Fibroblast of pulmonary artery (primary cell): ENCODE results near the gene PNKP.

Experiments used
- DNase-seq: peaks from one replicate; pipeline ENCODE4 v3.0.0-alpha.2; 2010; ENCODE audit warnings: low read depth
- H3K4me3 ChIP-seq: replicated peaks from 2 replicates; pipeline ENCODE4 v1.5.1; 2011; ENCODE audit warnings: low read depth, mild to moderate bottlenecking, control low read depth, low read length, moderate library complexity
- CTCF ChIP-seq: IDR thresholded peaks from 2 replicates; pipeline ENCODE4 v1.5.1; 2011; ENCODE audit warnings: mild to moderate bottlenecking, control low read depth, low read length, inconsistent platforms; ENCODE audit errors: missing control alignments

PNKP gene

DNA sequence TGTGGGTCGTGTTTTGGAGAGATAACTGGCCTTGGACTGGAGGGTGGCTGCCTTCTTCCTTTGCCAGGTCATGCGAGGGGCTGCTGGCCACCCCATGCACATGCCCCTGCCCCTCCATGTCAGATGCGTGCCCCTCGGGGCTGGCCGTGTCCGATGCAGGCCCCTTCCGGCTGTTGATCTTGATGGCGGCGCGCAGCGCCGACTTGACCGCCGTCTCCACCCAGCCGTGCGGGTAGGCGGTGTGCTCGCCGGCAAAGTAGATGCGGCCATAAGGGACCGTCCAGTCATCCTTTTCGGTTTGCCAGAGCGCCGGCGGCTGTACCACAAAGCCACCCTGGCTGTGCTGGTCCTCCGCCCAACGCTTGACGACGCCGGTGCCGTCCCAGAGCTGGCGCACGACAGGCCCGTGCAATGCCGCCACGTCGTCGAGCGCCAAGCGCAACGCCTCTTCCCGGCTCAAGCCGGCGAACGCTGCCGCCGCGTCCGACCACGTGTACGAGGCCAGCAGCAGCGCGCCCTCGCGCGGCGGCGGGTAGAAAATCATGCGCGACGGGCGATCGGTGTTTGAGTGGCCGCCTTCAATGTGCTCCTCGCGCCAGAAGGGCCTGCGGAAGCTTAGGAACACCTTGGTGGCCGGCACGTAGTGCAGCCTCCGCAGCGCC is 22.4 kb upstream of the PNKP start:
- peak; percentile 82 for DNase-seq
- H3K4me3 ChIP-seq, result peak overlapping the region; percentile 19
- peak; percentile 60 for TF ChIP-seq CTCF

DNA sequence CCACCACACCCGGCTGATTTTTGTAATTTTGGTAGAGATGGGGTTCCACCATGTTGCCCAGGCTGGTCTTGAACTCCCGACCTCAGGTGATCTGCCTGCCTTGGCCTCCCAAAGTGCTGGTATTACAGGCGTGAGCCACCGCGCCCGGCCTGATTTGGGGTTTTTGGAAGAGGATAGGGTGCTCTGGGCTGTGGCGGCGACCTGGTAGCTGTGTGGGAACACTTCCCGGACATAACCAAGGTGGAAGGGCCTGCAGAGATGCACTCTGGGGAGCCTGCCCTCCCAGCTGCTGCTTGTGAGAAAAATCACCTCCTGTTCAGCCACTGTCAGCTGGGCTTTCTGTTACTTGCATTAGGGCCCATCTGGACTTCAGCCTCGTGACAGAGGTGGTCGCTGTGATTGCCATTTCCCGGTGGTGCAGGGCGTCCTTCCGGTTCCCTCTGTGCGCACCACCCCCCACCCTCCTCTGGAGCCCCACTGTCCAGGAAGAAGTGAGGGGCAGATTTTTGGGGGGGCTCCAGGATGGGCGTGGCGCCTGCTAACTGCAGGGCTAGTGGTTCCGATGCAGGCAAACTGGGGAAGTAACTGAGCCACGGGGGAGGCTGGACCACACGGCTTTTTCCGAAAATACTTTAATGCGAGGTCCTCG is 21.8 kb upstream of the PNKP start:
- no peak for TF ChIP-seq CTCF
- H3K4me3 ChIP-seq, result no peak overlapping the region
- no peak for DNase-seq

DNA sequence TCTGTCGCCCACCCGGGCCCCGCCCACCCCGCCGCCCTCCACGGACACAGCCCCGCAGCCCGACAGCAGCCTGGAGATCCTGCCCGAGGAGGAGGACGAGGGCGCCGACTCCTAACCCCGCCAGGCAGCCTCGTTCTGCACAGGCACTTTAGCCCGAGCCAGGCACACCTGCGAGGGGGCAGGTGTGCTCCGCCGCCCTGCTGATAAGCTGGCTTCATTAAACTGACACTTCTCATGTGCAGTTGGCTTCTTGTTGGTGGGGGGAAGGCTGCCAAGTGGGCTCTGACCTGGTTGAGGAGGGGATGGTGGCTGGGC is 21.1 kb upstream of the PNKP start:
- H3K4me3 ChIP-seq, result no peak overlapping the region
- TF ChIP-seq CTCF, result no peak
- no peak for DNase-seq

GRCh38 chr19:49887665-49888509 is 20.5 kb upstream of the PNKP start:
- TF ChIP-seq CTCF, result no peak
- no peak overlapping the region for H3K4me3 ChIP-seq
- no peak for DNase-seq

GRCh38 chr19:49887037-49887664 is 19.8 kb upstream of the PNKP start:
- TF ChIP-seq CTCF, result no peak
- DNase-seq, result no peak

GRCh38 chr19:49884760-49885159 is 17.4 kb upstream of the PNKP start:
- DNase-seq, result no peak
- H3K4me3 ChIP-seq, result no peak overlapping the region
- no peak for TF ChIP-seq CTCF

More at GRCh38 chr19:49887037-49887664, 19.8 kb upstream of the PNKP start:
- no peak overlapping the region for H3K4me3 ChIP-seq
